Panc1 (cell line): ENCODE results near the gene CCDC90B. TPM values are rescaled to one million over a fixed set of nuclear protein-coding genes. Genes with fewer than 3 reads are reported as not detected.

ENCODE experiments used
- ATAC-seq: fragments of 200-7000 bp; cut with Tn5 transposase; 2 replicates; pipeline ENCODE4 v1.9.1; 2020; ENCODE audit warnings: mild to moderate bottlenecking, moderate library complexity
- BruUV-seq: library from RNA; stranded (reverse); fragments of 400-500 nt; replicated peaks from 2 replicates; lab custom pipeline; 2021; lab: Mats Ljungman, UMichigan
- CTCF ChIA-PET: fragments of 300-600 bp; sonication (Branson Sonifier 250); formaldehyde crosslinking; loops from one replicate; lab custom pipeline; 2022; ENCODE audit warnings: antibody characterized with exemption; lab: Charles Lee
- POLR2A ChIA-PET: fragments of 300-600 bp; sonication (Branson Sonifier 250); formaldehyde crosslinking; loops from one replicate; lab custom pipeline; 2022; ENCODE audit warnings: antibody characterized with exemption; lab: Charles Lee
- DNase-seq: peaks from one replicate; pipeline ENCODE4 v3.0.0-alpha.2; 2010; ENCODE audit warnings: low read depth, low spot score
- H3K27ac ChIP-seq: 2 replicates; pipeline ENCODE4 v1.5.1; 2011; ENCODE audit warnings: mild to moderate bottlenecking, low read length, inconsistent platforms
- H3K27me3 ChIP-seq: fragments of 200-500 bp; sonication (Bioruptor generic); 2 replicates; pipeline ENCODE4 v1.6.0; 2014; ENCODE audit warnings: low read length, inconsistent platforms; ENCODE audit not compliant: control insufficient read depth, insufficient read depth
- H3K36me3 ChIP-seq: fragments of 200-500 bp; sonication (Bioruptor generic); 2 replicates; pipeline ENCODE4 v1.5.1; 2014; ENCODE audit warnings: inconsistent platforms, mild to moderate bottlenecking, low read length, moderate library complexity; ENCODE audit not compliant: control insufficient read depth, insufficient read depth
- H3K4me1 ChIP-seq: 2 replicates; pipeline ENCODE4 v1.5.1; 2011; ENCODE audit warnings: inconsistent platforms, mild to moderate bottlenecking, low read length, moderate library complexity; ENCODE audit not compliant: control insufficient read depth, insufficient read depth
- H3K4me3 ChIP-seq, 2 experiments: 2 replicates each; pipeline ENCODE4 v1.5.1; 2011 to 2012; ENCODE audit warnings: low read depth in 2 of 2, low read length in 2 of 2, mild to moderate bottlenecking in 2 of 2, inconsistent platforms in 1 of 2, moderate library complexity in 1 of 2
- H3K9me3 ChIP-seq: fragments of 200-500 bp; sonication (Bioruptor generic); 2 replicates; pipeline ENCODE4 v1.5.1; 2014; ENCODE audit warnings: low read depth, mild to moderate bottlenecking, inconsistent platforms, low read length, moderate library complexity; ENCODE audit not compliant: control insufficient read depth, insufficient read depth
- POLR2AphosphoS5 ChIP-seq: IDR thresholded peaks from 2 replicates; pipeline ENCODE4 v1.6.1; 2012; ENCODE audit warnings: mild to moderate bottlenecking, low read depth, low read length, moderate library complexity
- SIN3A ChIP-seq: IDR thresholded peaks from 2 replicates; pipeline ENCODE4 v1.6.1; 2012; ENCODE audit warnings: low read depth, mild to moderate bottlenecking, low read length, moderate library complexity, borderline replicate concordance; ENCODE audit not compliant: insufficient read depth
- TCF7L2 ChIP-seq: IDR thresholded peaks from 2 replicates; pipeline ENCODE4 v1.6.1; 2011; ENCODE audit warnings: mild to moderate bottlenecking, low read depth, low read length, inconsistent platforms
- in situ Hi-C: cut with HindIII; loops from 2 replicates; pipeline ENCODE4 v1.10.0; 2016; ENCODE audit warnings: low sequenced_read_pairs, low pct_unique_long_range_greater_than_20kb
- intact Hi-C: fragments of 100-400 bp; cut with micrococcal nuclease; formaldehyde crosslinking; loops from one replicate; pipeline ENCODE4 v1.10.0; 2022; ENCODE audit not compliant: unreplicated experiment
- total RNA-seq: library from RNA; stranded (reverse); gene quantifications from one replicate; pipeline ENCODE4 v1.2.1, GENCODE V29; 2021; ENCODE audit not compliant: unreplicated experiment
- TF ChIP-seq, protein P1 (sequence below), 2 experiments: IDR thresholded peaks; 2 replicates each; pipeline ENCODE4 v1.6.1; 2011 to 2012; ENCODE audit warnings: low read depth in 2 of 2, control low read depth in 1 of 2, low read length in 1 of 2, mild to moderate bottlenecking in 1 of 2, moderate library complexity in 1 of 2; ENCODE audit not compliant: insufficient read depth in 1 of 2
- TF ChIP-seq, protein P2 (sequence below): fragments of 450-650 bp; IDR thresholded peaks from 2 replicates; pipeline ENCODE4 v1.5.1; 2017; ENCODE audit warnings: mild to moderate bottlenecking

CCDC90B gene
- total RNA-seq, 1 experiment from 2014 or later = 41.9 TPM

DNA sequence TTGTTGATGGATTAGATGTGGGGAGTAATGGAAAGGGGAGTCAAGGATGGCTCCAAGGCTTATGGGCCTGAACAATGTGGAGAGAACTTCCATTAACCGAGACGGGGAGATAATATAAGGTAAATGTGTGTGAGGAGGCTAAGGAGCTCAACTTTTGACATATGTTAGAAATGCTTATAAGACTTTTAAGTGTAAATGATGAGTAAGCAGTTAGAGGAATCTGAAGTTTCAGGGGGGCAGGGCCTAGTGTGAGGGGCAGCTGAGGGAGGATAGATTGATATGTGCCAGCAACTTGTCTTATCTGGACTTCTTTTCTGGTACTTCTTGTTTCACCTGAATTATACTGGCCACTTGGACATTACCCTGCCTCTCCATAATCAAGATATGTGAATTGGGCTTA is 62.7 kb downstream of the CCDC90B start:
- in situ Hi-C loops = no loop called here
- TF ChIP-seq TCF7L2 (no peak), SIN3A (no peak), POLR2AphosphoS5 (no peak)
- TF ChIP-seq, protein P1, sequence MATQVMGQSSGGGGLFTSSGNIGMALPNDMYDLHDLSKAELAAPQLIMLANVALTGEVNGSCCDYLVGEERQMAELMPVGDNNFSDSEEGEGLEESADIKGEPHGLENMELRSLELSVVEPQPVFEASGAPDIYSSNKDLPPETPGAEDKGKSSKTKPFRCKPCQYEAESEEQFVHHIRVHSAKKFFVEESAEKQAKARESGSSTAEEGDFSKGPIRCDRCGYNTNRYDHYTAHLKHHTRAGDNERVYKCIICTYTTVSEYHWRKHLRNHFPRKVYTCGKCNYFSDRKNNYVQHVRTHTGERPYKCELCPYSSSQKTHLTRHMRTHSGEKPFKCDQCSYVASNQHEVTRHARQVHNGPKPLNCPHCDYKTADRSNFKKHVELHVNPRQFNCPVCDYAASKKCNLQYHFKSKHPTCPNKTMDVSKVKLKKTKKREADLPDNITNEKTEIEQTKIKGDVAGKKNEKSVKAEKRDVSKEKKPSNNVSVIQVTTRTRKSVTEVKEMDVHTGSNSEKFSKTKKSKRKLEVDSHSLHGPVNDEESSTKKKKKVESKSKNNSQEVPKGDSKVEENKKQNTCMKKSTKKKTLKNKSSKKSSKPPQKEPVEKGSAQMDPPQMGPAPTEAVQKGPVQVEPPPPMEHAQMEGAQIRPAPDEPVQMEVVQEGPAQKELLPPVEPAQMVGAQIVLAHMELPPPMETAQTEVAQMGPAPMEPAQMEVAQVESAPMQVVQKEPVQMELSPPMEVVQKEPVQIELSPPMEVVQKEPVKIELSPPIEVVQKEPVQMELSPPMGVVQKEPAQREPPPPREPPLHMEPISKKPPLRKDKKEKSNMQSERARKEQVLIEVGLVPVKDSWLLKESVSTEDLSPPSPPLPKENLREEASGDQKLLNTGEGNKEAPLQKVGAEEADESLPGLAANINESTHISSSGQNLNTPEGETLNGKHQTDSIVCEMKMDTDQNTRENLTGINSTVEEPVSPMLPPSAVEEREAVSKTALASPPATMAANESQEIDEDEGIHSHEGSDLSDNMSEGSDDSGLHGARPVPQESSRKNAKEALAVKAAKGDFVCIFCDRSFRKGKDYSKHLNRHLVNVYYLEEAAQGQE (IDR thresholded peaks at IDR 0.05; ENCODE audit: insufficient read depth in 1 of 2, low read depth in 2 of 2, low read length in 1 of 2) = no peak
- TF ChIP-seq, protein P2, sequence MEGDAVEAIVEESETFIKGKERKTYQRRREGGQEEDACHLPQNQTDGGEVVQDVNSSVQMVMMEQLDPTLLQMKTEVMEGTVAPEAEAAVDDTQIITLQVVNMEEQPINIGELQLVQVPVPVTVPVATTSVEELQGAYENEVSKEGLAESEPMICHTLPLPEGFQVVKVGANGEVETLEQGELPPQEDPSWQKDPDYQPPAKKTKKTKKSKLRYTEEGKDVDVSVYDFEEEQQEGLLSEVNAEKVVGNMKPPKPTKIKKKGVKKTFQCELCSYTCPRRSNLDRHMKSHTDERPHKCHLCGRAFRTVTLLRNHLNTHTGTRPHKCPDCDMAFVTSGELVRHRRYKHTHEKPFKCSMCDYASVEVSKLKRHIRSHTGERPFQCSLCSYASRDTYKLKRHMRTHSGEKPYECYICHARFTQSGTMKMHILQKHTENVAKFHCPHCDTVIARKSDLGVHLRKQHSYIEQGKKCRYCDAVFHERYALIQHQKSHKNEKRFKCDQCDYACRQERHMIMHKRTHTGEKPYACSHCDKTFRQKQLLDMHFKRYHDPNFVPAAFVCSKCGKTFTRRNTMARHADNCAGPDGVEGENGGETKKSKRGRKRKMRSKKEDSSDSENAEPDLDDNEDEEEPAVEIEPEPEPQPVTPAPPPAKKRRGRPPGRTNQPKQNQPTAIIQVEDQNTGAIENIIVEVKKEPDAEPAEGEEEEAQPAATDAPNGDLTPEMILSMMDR = no peak
- ChIA-PET CTCF (no interaction called here), POLR2A (interaction anchor here (0.6 to 0.7 kb wide), 2 partner anchors 338 to 1278 kb away, joined by 3 to 7 read pairs; no protein-coding TSS in a partner anchor)
- no peaks in the 10 kb centered on the region for H3K9me3 ChIP-seq
- no TSS peak for BruUV-seq
- no peak overlapping the region for H3K27ac ChIP-seq
- H3K4me1 ChIP-seq = peaks cover 4% of the 10 kb centered on the region; the same call in 1 of the 2 replicates
- no peak overlapping the region for H3K4me3 ChIP-seq
- ATAC-seq (no peak), DNase-seq (no peak)
- peaks cover 5% of the 10 kb centered on the region; the same call in 1 of the 2 replicates for H3K27me3 ChIP-seq
- intact Hi-C loops = no loop called here
- no peaks in the 10 kb centered on the region for H3K36me3 ChIP-seq

- Histone ChIP-seq H3K27ac (no peak overlapping the region), H3K9me3 (no peaks in the 10 kb centered on the region), H3K27me3 (peaks cover 5% of the 10 kb centered on the region; the same call in 1 of the 2 replicates), H3K4me3 (no peak overlapping the region), H3K36me3 (no peaks in the 10 kb centered on the region), H3K4me1 (peaks cover 4% of the 10 kb centered on the region; the same call in 1 of the 2 replicates)
- POLR2A ChIA-PET = no interaction called here
- no peak for DNase-seq
- TF ChIP-seq TCF7L2 (no peak), SIN3A (no peak)
- TF ChIP-seq, protein P2 = no peak
- ATAC-seq = no peak
- CTCF ChIA-PET = no interaction called here
- BruUV-seq = no TSS peak
- in situ Hi-C loops (no loop called here), intact Hi-C loops (no loop called here)
These were observed 63.7 kb downstream of the CCDC90B start for GRCh38 chr11:83222499-83222898.
